ENCODE measurements around the gene OR8A1.
"Not testable (repeated sequence)": the region's sequence is repeated elsewhere in the genome, so short reads cannot be mapped to it uniquely, and the experiment has no call there.

Gene OR8A1

GRCh38 chr11:124597626-124598025 is 27.8 kb downstream of the OR8A1 start:
- no peak for DNase-seq

- DNase-seq, result no peak
These were observed 31.0 kb downstream of the OR8A1 start for GRCh38 chr11:124600621-124601320.

GRCh38 chr11:124602193-124602592 is 32.4 kb downstream of the OR8A1 start:
- no peak for DNase-seq

- not testable (repeated sequence) for DNase-seq
These were observed 32.9 kb downstream of the OR8A1 start for GRCh38 chr11:124602723-124603122.

- no peak for DNase-seq
These were observed 35.9 kb downstream of the OR8A1 start for GRCh38 chr11:124605719-124606118.

- DNase-seq, result no peak
These were observed 38.4 kb downstream of the OR8A1 start for GRCh38 chr11:124608147-124608546.

GRCh38 chr11:124610295-124610694 is 40.5 kb downstream of the OR8A1 start:
- no peak for DNase-seq

- peak; percentile 6 for DNase-seq
These were observed 41.3 kb downstream of the OR8A1 start, which contains the start of gene PANX3 for GRCh38 chr11:124611064-124611463. Gene PANX3, plus strand, starts transcription at chr11:124611428. Its CDS starts 129 bp downstream, at chr11:124611557.

- DNase-seq, result no peak
These were observed 42.2 kb downstream of the OR8A1 start for GRCh38 chr11:124612045-124612444.

- DNase-seq, result no peak
These were observed 42.9 kb downstream of the OR8A1 start for GRCh38 chr11:124612567-124613246.

- DNase-seq, result no peak
These were observed 49.1 kb downstream of the OR8A1 start for GRCh38 chr11:124618863-124619262.
